ACC112 (cell line): ENCODE results near the gene VTCN1.
A peak's percentile ranks its signal among the peaks of the same experiment; 100 is the strongest.

Source experiments
- H2AFZ ChIP-seq: fragments of 200-600 bp; sonication (generic); one replicate; pipeline ENCODE4 v1.6.0; 2017; ENCODE audit warnings: antibody characterized with exemption, low read length; ENCODE audit not compliant: unreplicated experiment
- H3K27ac ChIP-seq: fragments of 200-600 bp; sonication (generic); 2 replicates; pipeline ENCODE4 v1.5.1; 2014; ENCODE audit warnings: low read depth, mild to moderate bottlenecking, antibody characterized with exemption, low read length, moderate library complexity
- H3K27me3 ChIP-seq: fragments of 200-600 bp; sonication (generic); 2 replicates; pipeline ENCODE4 v1.6.1; 2014; ENCODE audit warnings: mild to moderate bottlenecking, antibody characterized with exemption, low read length, moderate library complexity, mixed read lengths; ENCODE audit not compliant: insufficient read depth
- H3K36me3 ChIP-seq: fragments of 200-600 bp; sonication (generic); 2 replicates; pipeline ENCODE4 v1.6.1; 2016; ENCODE audit warnings: mild to moderate bottlenecking, antibody characterized with exemption, low read length, moderate library complexity, mixed read lengths; ENCODE audit not compliant: insufficient read depth
- H3K4me1 ChIP-seq: fragments of 200-600 bp; sonication (generic); one replicate; pipeline ENCODE4 v1.6.1; 2016; ENCODE audit warnings: low read length, mixed read lengths; ENCODE audit not compliant: insufficient read depth, unreplicated experiment, control insufficient read depth
- H3K4me3 ChIP-seq: fragments of 200-600 bp; sonication (generic); 2 replicates; pipeline ENCODE4 v1.5.1; 2014; ENCODE audit warnings: mild to moderate bottlenecking, low read depth, low read length
- H3K79me2 ChIP-seq: fragments of 200-600 bp; sonication (generic); one replicate; pipeline ENCODE4 v1.6.0; 2016; ENCODE audit warnings: low read length; ENCODE audit not compliant: control insufficient read depth, unreplicated experiment, insufficient read depth

The VTCN1 gene

DNA sequence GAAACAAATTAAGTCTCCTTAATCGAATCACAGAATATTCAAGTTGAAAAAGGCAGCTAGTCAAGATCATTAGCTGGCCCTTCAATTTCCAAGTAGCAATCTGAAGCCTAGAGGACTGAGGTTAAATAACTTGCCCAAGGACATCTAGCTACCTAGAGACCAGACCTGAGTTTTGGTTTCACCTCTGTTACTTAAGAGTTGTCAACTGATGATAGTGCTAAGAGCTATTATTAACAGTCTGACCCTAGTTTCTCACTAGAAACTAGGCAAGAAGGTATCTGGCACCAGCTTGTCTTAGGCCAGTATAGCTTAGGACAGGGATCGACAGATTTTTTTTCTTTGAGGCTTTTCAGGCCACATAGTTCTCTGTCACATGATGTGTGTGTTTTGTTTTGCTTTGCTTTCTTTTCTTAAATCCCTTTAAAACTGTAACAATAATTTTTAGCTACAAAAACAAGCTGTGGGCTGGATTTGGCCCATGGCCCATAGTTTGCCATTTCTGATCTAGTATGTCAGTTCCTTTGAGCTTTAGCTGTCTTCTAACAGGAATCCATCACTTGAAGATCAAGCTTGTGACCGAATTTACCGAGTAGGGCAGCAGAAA is 112.3 kb downstream of the VTCN1 start:
- H3K27me3 ChIP-seq = no peaks in the 10 kb centered on the region
- peak overlapping the region; percentile 1; the same call in 1 of the 2 replicates for H3K27ac ChIP-seq
- no peaks in the 10 kb centered on the region for H3K79me2 ChIP-seq
- H3K36me3 ChIP-seq = peaks cover 19% of the 10 kb centered on the region
- H2AFZ ChIP-seq = no peak overlapping the region
- H3K4me3 ChIP-seq = no peak overlapping the region
- peaks cover 43% of the 10 kb centered on the region for H3K4me1 ChIP-seq

DNA sequence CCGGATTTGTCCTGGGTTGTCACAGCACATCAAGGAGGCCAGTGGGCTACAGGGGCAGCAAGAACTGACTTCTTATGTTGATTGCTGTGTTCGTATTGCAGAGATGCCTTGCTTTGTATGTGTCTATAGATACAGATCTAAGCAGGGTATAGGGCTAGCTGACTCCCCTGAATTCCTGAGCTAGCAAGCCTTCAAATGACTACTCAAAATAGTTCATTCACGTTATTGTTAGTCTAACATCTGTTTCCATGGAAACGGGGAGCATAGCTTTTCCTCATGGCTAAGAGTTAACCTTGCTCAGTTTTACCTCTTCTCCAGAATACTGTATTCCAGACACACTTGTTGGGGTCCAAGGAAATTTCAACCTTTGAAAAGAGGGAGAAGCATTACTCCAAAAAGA is 113.3 kb downstream of the VTCN1 start:
- H3K4me3 ChIP-seq = no peak overlapping the region
- H3K79me2 ChIP-seq = no peaks in the 10 kb centered on the region
- peak overlapping the region; percentile 73 for H3K27ac ChIP-seq
- peaks cover 50% of the 10 kb centered on the region for H3K4me1 ChIP-seq
- H3K36me3 ChIP-seq = peaks cover 14% of the 10 kb centered on the region; the same call in 1 of the 2 replicates
- H2AFZ ChIP-seq = no peak overlapping the region
- H3K27me3 ChIP-seq = no peaks in the 10 kb centered on the region

DNA sequence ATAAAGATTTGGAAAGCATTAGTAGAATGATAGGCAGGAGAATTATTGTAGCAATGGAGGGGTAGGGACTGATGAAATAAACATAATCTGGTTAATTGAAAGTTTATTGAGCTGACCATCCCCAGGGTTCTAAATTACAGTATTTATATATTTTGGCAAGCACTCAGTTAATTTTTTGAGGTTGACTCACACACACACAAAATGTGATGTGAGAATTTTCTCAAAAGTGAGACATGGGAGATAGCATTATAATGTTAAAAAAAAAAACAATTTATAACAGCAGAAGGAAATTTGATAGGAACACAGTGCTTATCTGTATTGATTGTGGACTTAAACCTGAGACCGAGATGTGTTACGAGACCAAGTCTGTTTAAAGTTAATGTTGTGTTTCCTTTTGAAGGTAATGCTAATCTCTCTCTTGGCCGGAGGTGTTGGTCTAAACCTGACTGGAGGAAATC is 113.7 kb downstream of the VTCN1 start:
- peaks cover 17% of the 10 kb centered on the region; the same call in 1 of the 2 replicates for H3K36me3 ChIP-seq
- no peaks in the 10 kb centered on the region for H3K79me2 ChIP-seq

DNA sequence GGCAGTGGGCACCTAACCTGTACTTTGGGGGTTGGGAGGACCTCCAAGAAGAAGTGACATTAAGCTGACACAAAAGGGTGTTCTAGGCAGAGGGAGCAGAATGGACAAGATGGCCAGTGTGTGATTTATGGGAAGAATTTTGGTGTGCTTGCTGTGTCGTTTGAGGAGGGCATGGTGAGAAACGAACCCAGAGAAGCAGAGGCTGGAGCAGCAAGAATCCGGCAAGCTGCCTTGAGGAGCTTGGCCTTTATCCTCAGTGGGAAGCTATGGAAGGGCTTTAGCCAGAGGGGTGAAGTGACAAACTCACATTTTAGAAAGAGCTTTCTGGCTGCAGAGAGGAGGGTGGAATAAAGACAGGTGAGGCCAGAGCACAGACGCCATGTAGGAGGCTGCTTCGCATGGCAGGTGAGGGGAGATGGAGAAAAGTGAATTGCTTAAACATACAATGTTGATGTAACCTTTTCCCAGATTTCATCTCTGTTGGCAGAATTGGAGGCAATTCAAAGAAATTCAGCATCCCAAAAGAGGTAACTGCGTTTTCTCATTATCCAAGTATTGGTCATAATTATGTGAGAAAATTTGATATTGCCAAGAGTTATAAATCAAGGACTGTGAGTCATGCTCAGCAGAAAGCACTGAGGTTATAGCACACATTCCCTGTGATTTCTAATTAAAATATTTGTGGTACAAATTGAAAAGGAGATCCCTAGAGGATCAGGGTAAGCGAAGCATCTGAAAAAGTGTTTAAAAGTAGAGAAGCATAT is 115.7 kb downstream of the VTCN1 start:
- Histone ChIP-seq H3K27me3 (no peaks in the 10 kb centered on the region), H2AFZ (no peak overlapping the region), H3K4me3 (no peak overlapping the region), H3K4me1 (peaks cover 58% of the 10 kb centered on the region), H3K27ac (peak overlapping the region; percentile 97), H3K36me3 (peaks cover 14% of the 10 kb centered on the region), H3K79me2 (no peaks in the 10 kb centered on the region)

More for the DNA sequence above, 113.7 kb downstream of the VTCN1 start:
- H3K27me3 ChIP-seq = no peaks in the 10 kb centered on the region
- peaks cover 55% of the 10 kb centered on the region for H3K4me1 ChIP-seq
- no peak overlapping the region for H3K4me3 ChIP-seq
- H3K27ac ChIP-seq = peak overlapping the region; percentile 73
- H2AFZ ChIP-seq = no peak overlapping the region

GRCh38 chr1:117093870-117094621 is 116.7 kb downstream of the VTCN1 start:
- peak overlapping the region; percentile 23; the same call in 1 of the 2 replicates for H3K4me3 ChIP-seq
- peaks cover 58% of the 10 kb centered on the region for H3K4me1 ChIP-seq
- peak overlapping the region; percentile 97 for H3K27ac ChIP-seq
- no peak overlapping the region for H2AFZ ChIP-seq
- H3K79me2 ChIP-seq = no peaks in the 10 kb centered on the region
- peaks cover 15% of the 10 kb centered on the region for H3K36me3 ChIP-seq
- no peaks in the 10 kb centered on the region for H3K27me3 ChIP-seq
